AG10803 (cell line): ENCODE data around the gene TTC27.

Experiments used
- DNase-seq: peaks from one replicate; pipeline ENCODE4 v3.0.0; 2010; ENCODE audit warnings: low read depth
- H3K4me3 ChIP-seq: 2 replicates; pipeline ENCODE4 v1.5.1; 2011; ENCODE audit warnings: mild to moderate bottlenecking, low read length, control low read depth
- TF ChIP-seq, protein P1 (sequence below): conservative IDR thresholded peaks from 2 replicates; pipeline ENCODE4 v1.5.1; 2011; ENCODE audit warnings: mild to moderate bottlenecking, low read length, control low read depth, inconsistent platforms

The TTC27 gene

DNA sequence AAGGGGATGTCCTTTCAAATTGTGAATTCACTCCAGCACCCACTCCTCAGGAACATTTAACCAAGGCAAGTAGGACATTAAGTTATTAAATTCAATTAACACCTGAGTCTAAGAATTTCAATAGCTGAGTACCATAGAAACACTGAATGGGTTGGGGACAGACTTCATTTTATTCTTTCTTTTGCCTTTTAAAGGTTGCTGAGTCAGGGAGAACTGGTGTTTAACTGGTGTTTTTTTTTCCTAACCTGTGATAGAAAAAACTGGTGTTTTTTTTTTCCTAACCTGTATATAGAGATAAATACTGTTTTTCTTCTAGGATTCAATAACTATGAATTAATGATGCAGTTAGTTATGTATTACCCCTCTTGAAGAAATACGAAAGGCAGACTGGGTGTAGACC, 38.9 kb downstream of the TTC27 start:
- TF ChIP-seq, protein P1, sequence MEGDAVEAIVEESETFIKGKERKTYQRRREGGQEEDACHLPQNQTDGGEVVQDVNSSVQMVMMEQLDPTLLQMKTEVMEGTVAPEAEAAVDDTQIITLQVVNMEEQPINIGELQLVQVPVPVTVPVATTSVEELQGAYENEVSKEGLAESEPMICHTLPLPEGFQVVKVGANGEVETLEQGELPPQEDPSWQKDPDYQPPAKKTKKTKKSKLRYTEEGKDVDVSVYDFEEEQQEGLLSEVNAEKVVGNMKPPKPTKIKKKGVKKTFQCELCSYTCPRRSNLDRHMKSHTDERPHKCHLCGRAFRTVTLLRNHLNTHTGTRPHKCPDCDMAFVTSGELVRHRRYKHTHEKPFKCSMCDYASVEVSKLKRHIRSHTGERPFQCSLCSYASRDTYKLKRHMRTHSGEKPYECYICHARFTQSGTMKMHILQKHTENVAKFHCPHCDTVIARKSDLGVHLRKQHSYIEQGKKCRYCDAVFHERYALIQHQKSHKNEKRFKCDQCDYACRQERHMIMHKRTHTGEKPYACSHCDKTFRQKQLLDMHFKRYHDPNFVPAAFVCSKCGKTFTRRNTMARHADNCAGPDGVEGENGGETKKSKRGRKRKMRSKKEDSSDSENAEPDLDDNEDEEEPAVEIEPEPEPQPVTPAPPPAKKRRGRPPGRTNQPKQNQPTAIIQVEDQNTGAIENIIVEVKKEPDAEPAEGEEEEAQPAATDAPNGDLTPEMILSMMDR, result no peak
- no peak for DNase-seq
- no peak overlapping the region for H3K4me3 ChIP-seq

DNA sequence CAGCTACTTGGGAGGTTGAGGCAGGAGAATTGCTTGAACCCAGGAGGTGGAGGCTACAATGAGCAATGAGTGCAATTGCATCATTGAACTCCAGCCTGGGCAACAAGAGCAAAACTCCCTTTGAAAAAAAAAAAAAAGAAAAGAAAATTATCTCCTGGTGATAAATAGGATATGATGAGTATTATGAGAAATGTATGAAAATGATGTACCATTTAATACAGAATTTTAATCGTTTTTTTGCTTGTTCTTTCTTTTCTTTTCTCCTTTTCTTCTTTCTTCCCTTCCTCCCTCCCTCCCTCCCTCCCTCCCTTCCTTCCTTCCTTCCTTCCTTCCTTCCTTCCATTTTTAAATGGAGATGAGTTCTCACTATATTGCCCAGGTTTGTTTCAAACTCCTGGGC, 40.4 kb downstream of the TTC27 start:
- TF ChIP-seq, protein P1, result no peak
- DNase-seq, result no peak
- no peak overlapping the region for H3K4me3 ChIP-seq

DNA sequence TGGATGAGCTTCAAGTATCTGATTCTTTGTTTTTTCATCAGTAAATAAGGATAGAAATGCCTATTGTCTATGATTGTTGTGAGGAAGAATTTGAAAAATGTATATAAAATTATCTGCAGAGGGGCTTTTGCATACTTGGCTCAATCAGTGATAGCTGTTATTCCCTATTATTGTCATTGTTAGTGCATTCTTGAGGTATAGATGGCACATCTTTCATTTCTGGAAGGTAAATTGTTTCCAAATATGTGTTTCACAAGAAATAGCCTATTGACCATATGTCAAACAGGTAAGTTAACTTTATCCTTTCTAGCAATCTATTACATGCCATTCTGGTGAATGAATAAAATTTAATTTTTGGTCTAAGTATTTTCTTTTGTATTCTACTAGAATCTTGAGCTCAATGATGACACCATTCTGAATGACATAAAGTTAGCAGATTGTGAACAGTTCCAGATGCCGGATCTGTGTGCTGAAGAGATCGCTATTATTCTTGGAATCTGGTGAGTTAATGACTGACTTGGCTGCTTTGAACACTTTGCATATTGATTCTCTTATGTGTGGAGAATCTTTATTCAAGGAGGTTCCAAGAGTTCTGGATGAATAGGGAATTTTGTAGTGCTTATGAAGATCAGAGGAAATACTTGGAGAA, 44.2 kb downstream of the TTC27 start:
- TF ChIP-seq, protein P1, result no peak
- H3K4me3 ChIP-seq, result no peak overlapping the region
- DNase-seq, result peak; percentile 73

DNA sequence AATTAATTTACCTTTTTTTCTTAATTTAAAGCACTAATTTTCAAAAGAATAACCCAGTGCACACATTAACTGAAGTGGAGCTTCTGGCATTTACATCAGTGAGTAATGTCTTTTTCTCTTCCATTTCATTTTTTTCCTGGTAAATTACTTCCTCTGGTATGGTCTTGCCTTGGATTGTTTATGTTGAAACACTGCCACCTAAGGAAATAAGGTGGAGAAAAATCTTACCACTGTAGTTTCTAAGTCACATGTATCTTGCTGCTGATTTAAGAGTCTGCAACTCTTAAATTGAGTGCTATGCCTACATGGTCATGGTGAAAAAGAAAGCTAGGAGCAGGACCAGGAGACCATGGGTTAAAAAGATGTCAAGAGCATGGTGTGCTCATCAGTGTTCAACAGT, 51.0 kb downstream of the TTC27 start:
- TF ChIP-seq, protein P1, result peak; percentile 18; the same call in 1 of the 2 replicates
- DNase-seq, result peak; percentile 61
- no peak overlapping the region for H3K4me3 ChIP-seq

DNA sequence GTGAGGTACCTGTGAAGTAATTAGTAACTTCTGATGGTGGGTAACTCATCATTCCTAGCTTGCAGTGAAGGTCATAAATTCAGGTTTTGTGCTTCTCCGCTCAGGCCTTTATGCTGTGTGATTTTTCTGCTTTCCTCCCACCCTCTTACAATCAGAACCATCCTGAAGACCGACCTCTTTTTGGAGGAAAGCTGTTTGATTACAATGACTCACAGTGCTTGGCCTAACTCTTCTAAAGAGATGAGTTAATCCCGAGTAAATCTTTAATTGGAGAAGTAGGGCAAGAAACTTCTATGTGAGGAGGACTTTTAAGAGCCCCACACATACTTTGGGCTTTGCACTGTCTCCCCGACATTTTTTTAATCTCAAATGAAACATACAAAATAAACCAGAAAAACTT, 53.1 kb downstream of the TTC27 start:
- peak; percentile 6 for DNase-seq
- no peak overlapping the region for H3K4me3 ChIP-seq
- TF ChIP-seq, protein P1, result no peak

DNA sequence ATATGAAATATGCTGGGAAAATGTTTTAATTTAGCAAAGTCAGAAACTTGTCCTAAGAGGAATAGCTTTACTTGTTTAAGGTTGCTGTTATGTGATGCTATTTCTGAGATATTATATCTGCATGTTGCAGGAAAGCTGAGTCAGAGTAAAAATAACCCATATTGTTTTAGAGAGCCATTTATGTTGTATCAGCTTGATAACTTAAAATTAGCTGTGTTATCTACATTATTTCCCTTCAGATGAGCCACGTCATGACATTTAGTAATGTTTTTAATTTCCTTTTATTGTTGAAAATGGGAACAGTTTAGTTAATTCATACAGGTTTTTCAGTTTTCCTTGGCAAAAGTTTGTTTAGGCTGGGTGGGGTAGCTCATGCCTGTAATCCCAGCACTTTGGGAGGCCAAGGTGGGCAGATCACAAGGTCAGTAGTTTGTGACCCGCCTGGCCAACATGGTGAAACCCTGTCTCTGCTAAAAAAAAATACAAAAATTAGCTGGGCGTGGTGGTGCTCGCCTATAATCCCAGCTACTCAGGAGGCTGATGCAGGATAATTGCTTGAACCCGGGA, 55.8 kb downstream of the TTC27 start:
- DNase-seq, result no peak
- TF ChIP-seq, protein P1, result no peak
- no peak overlapping the region for H3K4me3 ChIP-seq

DNA sequence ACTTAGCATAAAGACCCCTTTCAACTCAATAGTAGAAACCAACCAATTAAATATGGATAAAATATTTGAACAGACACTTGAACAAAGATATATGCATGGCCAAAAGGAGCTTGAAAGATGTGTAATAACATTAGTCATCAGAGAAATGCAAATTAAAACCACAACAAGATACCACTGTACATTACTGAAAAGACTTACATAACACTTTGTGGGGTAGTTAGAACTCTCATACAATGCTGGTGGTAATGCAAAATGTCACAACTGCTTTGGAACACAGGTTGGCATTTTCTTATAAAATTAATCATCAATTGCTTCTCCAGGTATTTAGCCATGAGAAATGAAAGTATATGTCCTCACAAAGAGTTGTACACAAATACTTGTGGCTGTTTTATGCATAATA, 60.7 kb downstream of the TTC27 start:
- peak; percentile 71 for DNase-seq
- no peak overlapping the region for H3K4me3 ChIP-seq
- TF ChIP-seq, protein P1, result no peak
